GM23338 (cell line): ENCODE measurements around the gene ATL2. TPM values are rescaled to one million over a fixed set of nuclear protein-coding genes. Genes with fewer than 3 reads are reported as not detected.

Source experiments
- ATAC-seq: fragments of 200-7000 bp; cut with Tn5 transposase; 3 replicates; pipeline ENCODE4 v1.9.1; 2020
- DNase-seq: peaks from one replicate; pipeline ENCODE4 v3.0.0-alpha.2; 2015; ENCODE audit warnings: low spot score
- H2AFZ ChIP-seq: fragments of 200-600 bp; sonication (generic); 2 replicates; pipeline ENCODE4 v1.8.0; 2016; ENCODE audit warnings: antibody characterized with exemption, mild to moderate bottlenecking, moderate library complexity
- H3F3A ChIP-seq: fragments of 200-600 bp; sonication (generic); replicated peaks from 2 replicates; pipeline ENCODE4 v1.8.0; 2017; ENCODE audit warnings: antibody characterized with exemption, mixed run types, low read depth
- H3K27ac ChIP-seq: fragments of 200-600 bp; sonication (generic); 2 replicates; pipeline ENCODE4 v1.6.1; 2016; ENCODE audit warnings: low read depth
- H3K27me3 ChIP-seq: fragments of 200-600 bp; sonication (generic); 2 replicates; pipeline ENCODE4 v1.8.0; 2016; ENCODE audit warnings: mild to moderate bottlenecking, mixed run types, moderate library complexity; ENCODE audit not compliant: insufficient read depth
- H3K36me3 ChIP-seq: fragments of 200-600 bp; sonication (generic); 2 replicates; pipeline ENCODE4 v1.8.0; 2016; ENCODE audit warnings: mild to moderate bottlenecking; ENCODE audit not compliant: insufficient read depth
- H3K4me1 ChIP-seq: fragments of 200-600 bp; sonication (generic); 2 replicates; pipeline ENCODE4 v1.8.0; 2016; ENCODE audit warnings: mild to moderate bottlenecking, moderate library complexity; ENCODE audit not compliant: insufficient read depth
- H3K4me2 ChIP-seq: fragments of 200-600 bp; sonication (generic); 2 replicates; pipeline ENCODE4 v1.7.1; 2017; ENCODE audit warnings: mixed run types
- H3K4me3 ChIP-seq: fragments of 200-600 bp; sonication (generic); 2 replicates; pipeline ENCODE4 v1.6.1; 2016; ENCODE audit warnings: mixed run types
- H3K79me2 ChIP-seq: fragments of 200-600 bp; sonication (generic); replicated peaks from 2 replicates; pipeline ENCODE4 v1.8.0; 2017; ENCODE audit warnings: mild to moderate bottlenecking; ENCODE audit not compliant: insufficient read depth
- H3K9me2 ChIP-seq: fragments of 200-600 bp; sonication (generic); 2 replicates; pipeline ENCODE4 v1.8.0; 2017; ENCODE audit not compliant: insufficient read depth
- H4K20me1 ChIP-seq: fragments of 200-600 bp; sonication (generic); replicated peaks from 2 replicates; pipeline ENCODE4 v1.8.0; 2017; ENCODE audit warnings: mild to moderate bottlenecking; ENCODE audit not compliant: insufficient read depth
- H3K27ac Mint-ChIP-seq: 2 replicates; pipeline ENCODE4 v1.8.0; 2020; ENCODE audit warnings: inconsistent platforms, mild to moderate bottlenecking, moderate library complexity, mixed read lengths
- H3K27me3 Mint-ChIP-seq: 3 replicates; pipeline ENCODE4 v1.8.0; 2022; ENCODE audit warnings: low read depth, mild to moderate bottlenecking, moderate library complexity, mixed read lengths, inconsistent platforms; ENCODE audit not compliant: insufficient read depth, poor library complexity
- H3K36me3 Mint-ChIP-seq: 3 replicates; pipeline ENCODE4 v1.8.0; 2021; ENCODE audit warnings: low read depth, mild to moderate bottlenecking, inconsistent platforms, moderate library complexity, mixed read lengths
- H3K4me1 Mint-ChIP-seq: 3 replicates; pipeline ENCODE4 v1.8.0; 2020; ENCODE audit warnings: mild to moderate bottlenecking, inconsistent platforms, mixed read lengths
- H3K4me3 Mint-ChIP-seq: 3 replicates; pipeline ENCODE4 v1.8.0; 2021; ENCODE audit warnings: moderate library complexity, mild to moderate bottlenecking, inconsistent platforms, mixed read lengths
- H3K9me3 Mint-ChIP-seq: 3 replicates; pipeline ENCODE4 v1.8.0; 2020; ENCODE audit warnings: moderate library complexity, mild to moderate bottlenecking, inconsistent platforms, mixed read lengths
- CREB1 ChIP-seq: fragments of 250-450 bp; sonication (Bioruptor Pico); IDR thresholded peaks from 2 replicates; pipeline ENCODE4 v1.5.0; 2020; ENCODE audit warnings: low read depth, mild to moderate bottlenecking, moderate library complexity
- CTCF ChIP-seq, 2 experiments: fragments of 200-600 bp in 1 of 2; sonication (generic) in 1 of 2; conservative IDR thresholded peaks; 2 replicates each; pipeline versions ENCODE4 v1.5.1 to v1.6.1; 2016 to 2017; ENCODE audit warnings: antibody characterized with exemption in 2 of 2, low read depth in 2 of 2, mild to moderate bottlenecking in 2 of 2, moderate library complexity in 1 of 2
- ETS1 ChIP-seq: IDR thresholded peaks from 2 replicates; pipeline ENCODE4 v1.6.1; 2016; ENCODE audit warnings: antibody characterized with exemption
- EZH2 ChIP-seq: fragments of 200-600 bp; sonication (generic); IDR thresholded peaks from one replicate; pipeline ENCODE4 v1.8.0; 2017; ENCODE audit warnings: antibody characterized with exemption, mild to moderate bottlenecking, low read depth; ENCODE audit not compliant: unreplicated experiment
- JUNB ChIP-seq: IDR thresholded peaks from one replicate; pipeline ENCODE4 v1.6.1; 2016; ENCODE audit warnings: antibody characterized with exemption; ENCODE audit not compliant: unreplicated experiment
- POLR2AphosphoS5 ChIP-seq: IDR thresholded peaks from 2 replicates; pipeline ENCODE4 v1.6.1; 2016; ENCODE audit warnings: antibody characterized with exemption, low read depth
- STAT1 ChIP-seq: IDR thresholded peaks from one replicate; pipeline ENCODE4 v1.6.1; 2016; ENCODE audit warnings: antibody characterized with exemption; ENCODE audit not compliant: unreplicated experiment
- ZNF114 ChIP-seq: fragments of 250-450 bp; sonication (Bioruptor Pico); IDR thresholded peaks from 2 replicates; pipeline ENCODE4 v1.5.0; 2020; ENCODE audit warnings: mild to moderate bottlenecking, moderate library complexity
- polyA plus RNA-seq: library from polyadenylated mRNA; unstranded; fragments of >200 nt; fragmentation: Nextera tagmentation; extraction: Ambion mirVana; gene quantifications from 2 replicates; pipeline ENCODE4 v1.2.1, GENCODE V29; 2016
- total RNA-seq: library from RNA; depleted of rRNA; stranded (reverse); fragments of >200 nt; shearing (Covaris generic); gene quantifications from 2 replicates; pipeline ENCODE4 v1.2.3, GENCODE V29; 2014
- TF ChIP-seq, protein P1 (sequence below): fragments of 250-450 bp; sonication (Bioruptor Pico); IDR thresholded peaks from 2 replicates; pipeline ENCODE4 v1.5.0; 2020; ENCODE audit warnings: mild to moderate bottlenecking, moderate library complexity
- TF ChIP-seq, protein P2 (sequence below): IDR thresholded peaks from one replicate; pipeline ENCODE4 v1.6.1; 2018; ENCODE audit warnings: antibody characterized with exemption; ENCODE audit not compliant: unreplicated experiment

ATL2 gene
- total and polyA plus RNA-seq, 2 experiments from 2014 or later = 30.2 to 140 TPM

DNA sequence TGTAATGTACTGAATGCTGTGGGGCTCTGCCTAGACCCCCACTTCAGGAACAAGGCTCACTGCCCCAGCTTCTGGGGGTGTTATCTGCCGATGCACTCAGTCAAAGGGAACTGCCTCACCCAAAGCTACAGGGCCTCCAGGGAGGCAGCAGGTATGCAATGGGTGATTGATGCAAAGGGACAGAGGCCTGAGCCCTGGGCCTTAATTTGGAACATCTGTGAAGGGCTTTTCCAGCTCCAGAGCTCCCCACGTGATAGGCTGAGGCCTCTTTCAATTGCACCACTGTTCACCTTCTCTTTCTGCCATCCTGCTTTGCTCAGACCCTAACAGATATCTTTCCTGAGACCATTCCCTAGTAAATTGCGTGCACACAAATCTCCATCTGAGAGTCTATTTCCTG, 131.0 kb downstream of the ATL2 start (continued):
- TF ChIP-seq, protein P1, sequence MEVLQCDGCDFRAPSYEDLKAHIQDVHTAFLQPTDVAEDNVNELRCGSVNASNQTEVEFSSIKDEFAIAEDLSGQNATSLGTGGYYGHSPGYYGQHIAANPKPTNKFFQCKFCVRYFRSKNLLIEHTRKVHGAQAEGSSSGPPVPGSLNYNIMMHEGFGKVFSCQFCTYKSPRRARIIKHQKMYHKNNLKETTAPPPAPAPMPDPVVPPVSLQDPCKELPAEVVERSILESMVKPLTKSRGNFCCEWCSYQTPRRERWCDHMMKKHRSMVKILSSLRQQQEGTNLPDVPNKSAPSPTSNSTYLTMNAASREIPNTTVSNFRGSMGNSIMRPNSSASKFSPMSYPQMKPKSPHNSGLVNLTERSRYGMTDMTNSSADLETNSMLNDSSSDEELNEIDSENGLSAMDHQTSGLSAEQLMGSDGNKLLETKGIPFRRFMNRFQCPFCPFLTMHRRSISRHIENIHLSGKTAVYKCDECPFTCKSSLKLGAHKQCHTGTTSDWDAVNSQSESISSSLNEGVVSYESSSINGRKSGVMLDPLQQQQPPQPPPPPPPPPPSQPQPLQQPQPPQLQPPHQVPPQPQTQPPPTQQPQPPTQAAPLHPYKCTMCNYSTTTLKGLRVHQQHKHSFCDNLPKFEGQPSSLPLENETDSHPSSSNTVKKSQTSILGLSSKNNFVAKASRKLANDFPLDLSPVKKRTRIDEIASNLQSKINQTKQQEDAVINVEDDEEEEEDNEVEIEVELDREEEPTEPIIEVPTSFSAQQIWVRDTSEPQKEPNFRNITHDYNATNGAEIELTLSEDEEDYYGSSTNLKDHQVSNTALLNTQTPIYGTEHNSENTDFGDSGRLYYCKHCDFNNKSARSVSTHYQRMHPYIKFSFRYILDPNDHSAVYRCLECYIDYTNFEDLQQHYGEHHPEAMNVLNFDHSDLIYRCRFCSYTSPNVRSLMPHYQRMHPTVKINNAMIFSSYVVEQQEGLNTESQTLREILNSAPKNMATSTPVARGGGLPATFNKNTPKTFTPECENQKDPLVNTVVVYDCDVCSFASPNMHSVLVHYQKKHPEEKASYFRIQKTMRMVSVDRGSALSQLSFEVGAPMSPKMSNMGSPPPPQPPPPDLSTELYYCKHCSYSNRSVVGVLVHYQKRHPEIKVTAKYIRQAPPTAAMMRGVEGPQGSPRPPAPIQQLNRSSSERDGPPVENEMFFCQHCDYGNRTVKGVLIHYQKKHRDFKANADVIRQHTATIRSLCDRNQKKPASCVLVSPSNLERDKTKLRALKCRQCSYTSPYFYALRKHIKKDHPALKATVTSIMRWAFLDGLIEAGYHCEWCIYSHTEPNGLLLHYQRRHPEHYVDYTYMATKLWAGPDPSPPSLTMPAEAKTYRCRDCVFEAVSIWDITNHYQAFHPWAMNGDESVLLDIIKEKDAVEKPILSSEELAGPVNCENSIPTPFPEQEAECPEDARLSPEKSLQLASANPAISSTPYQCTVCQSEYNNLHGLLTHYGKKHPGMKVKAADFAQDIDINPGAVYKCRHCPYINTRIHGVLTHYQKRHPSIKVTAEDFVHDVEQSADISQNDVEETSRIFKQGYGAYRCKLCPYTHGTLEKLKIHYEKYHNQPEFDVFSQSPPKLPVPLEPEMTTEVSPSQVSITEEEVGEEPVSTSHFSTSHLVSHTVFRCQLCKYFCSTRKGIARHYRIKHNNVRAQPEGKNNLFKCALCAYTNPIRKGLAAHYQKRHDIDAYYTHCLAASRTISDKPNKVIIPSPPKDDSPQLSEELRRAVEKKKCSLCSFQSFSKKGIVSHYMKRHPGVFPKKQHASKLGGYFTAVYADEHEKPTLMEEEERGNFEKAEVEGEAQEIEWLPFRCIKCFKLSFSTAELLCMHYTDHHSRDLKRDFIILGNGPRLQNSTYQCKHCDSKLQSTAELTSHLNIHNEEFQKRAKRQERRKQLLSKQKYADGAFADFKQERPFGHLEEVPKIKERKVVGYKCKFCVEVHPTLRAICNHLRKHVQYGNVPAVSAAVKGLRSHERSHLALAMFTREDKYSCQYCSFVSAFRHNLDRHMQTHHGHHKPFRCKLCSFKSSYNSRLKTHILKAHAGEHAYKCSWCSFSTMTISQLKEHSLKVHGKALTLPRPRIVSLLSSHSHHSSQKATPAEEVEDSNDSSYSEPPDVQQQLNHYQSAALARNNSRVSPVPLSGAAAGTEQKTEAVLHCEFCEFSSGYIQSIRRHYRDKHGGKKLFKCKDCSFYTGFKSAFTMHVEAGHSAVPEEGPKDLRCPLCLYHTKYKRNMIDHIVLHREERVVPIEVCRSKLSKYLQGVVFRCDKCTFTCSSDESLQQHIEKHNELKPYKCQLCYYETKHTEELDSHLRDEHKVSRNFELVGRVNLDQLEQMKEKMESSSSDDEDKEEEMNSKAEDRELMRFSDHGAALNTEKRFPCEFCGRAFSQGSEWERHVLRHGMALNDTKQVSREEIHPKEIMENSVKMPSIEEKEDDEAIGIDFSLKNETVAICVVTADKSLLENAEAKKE (CRISPR knock-in tag) = no peak
- TF ChIP-seq CREB1 (CRISPR knock-in tag) (no peak), JUNB (no peak), POLR2AphosphoS5 (no peak), STAT1 (no peak), EZH2 (no peak), ZNF114 (CRISPR knock-in tag) (no peak), ETS1 (no peak)

- H3K9me2 ChIP-seq = peaks cover 6% of the 10 kb centered on the region; the same call in 1 of the 2 replicates
- Mint-ChIP-seq H3K36me3 (no peaks in the 10 kb centered on the region), H3K27ac (no peak overlapping the region), H3K4me1 (no peaks in the 10 kb centered on the region; the same call in 1 of the 3 replicates), H3K9me3 (no peaks in the 10 kb centered on the region), H3K27me3 (peaks cover 2% of the 10 kb centered on the region), H3K4me3 (no peak overlapping the region)
- H3K36me3 ChIP-seq = no peaks in the 10 kb centered on the region
- no peaks in the 10 kb centered on the region for H4K20me1 ChIP-seq
- H3K4me3 ChIP-seq = no peak overlapping the region
- ATAC-seq (peak; percentile 66), DNase-seq (peak; percentile 43)
- H3K4me1 ChIP-seq = no peaks in the 10 kb centered on the region
- no peaks in the 10 kb centered on the region for H3F3A ChIP-seq
- H3K79me2 ChIP-seq = no peaks in the 10 kb centered on the region
- no peaks in the 10 kb centered on the region for H3K27me3 ChIP-seq
- no peak overlapping the region for H3K4me2 ChIP-seq
- H3K27ac ChIP-seq = no peak overlapping the region
- H2AFZ ChIP-seq = 0 out of 2 replicates have a peak overlapping the region, but pooled peaks have one; percentile 32
- TF ChIP-seq CREB1 (CRISPR knock-in tag) (no peak), CTCF (conservative IDR thresholded peaks at IDR 0.05; ENCODE audit: low read depth in 2 of 2) (no peak), ETS1 (no peak), EZH2 (no peak), ZNF114 (CRISPR knock-in tag) (no peak)
- TF ChIP-seq, protein P2, sequence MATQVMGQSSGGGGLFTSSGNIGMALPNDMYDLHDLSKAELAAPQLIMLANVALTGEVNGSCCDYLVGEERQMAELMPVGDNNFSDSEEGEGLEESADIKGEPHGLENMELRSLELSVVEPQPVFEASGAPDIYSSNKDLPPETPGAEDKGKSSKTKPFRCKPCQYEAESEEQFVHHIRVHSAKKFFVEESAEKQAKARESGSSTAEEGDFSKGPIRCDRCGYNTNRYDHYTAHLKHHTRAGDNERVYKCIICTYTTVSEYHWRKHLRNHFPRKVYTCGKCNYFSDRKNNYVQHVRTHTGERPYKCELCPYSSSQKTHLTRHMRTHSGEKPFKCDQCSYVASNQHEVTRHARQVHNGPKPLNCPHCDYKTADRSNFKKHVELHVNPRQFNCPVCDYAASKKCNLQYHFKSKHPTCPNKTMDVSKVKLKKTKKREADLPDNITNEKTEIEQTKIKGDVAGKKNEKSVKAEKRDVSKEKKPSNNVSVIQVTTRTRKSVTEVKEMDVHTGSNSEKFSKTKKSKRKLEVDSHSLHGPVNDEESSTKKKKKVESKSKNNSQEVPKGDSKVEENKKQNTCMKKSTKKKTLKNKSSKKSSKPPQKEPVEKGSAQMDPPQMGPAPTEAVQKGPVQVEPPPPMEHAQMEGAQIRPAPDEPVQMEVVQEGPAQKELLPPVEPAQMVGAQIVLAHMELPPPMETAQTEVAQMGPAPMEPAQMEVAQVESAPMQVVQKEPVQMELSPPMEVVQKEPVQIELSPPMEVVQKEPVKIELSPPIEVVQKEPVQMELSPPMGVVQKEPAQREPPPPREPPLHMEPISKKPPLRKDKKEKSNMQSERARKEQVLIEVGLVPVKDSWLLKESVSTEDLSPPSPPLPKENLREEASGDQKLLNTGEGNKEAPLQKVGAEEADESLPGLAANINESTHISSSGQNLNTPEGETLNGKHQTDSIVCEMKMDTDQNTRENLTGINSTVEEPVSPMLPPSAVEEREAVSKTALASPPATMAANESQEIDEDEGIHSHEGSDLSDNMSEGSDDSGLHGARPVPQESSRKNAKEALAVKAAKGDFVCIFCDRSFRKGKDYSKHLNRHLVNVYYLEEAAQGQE = no peak
These were observed 131.9 kb downstream of the ATL2 start for GRCh38 chr2:38245114-38245641.
